HG03095 (cell line): ENCODE data around the gene C1orf94.

ENCODE experiments used
- ATAC-seq: cut with Tn5 transposase; IDR thresholded peaks from one replicate; pipeline ENCODE4 v1.9.1; 2021; ENCODE audit warnings: moderate library complexity; ENCODE audit not compliant: unreplicated experiment

The C1orf94 gene

DNA sequence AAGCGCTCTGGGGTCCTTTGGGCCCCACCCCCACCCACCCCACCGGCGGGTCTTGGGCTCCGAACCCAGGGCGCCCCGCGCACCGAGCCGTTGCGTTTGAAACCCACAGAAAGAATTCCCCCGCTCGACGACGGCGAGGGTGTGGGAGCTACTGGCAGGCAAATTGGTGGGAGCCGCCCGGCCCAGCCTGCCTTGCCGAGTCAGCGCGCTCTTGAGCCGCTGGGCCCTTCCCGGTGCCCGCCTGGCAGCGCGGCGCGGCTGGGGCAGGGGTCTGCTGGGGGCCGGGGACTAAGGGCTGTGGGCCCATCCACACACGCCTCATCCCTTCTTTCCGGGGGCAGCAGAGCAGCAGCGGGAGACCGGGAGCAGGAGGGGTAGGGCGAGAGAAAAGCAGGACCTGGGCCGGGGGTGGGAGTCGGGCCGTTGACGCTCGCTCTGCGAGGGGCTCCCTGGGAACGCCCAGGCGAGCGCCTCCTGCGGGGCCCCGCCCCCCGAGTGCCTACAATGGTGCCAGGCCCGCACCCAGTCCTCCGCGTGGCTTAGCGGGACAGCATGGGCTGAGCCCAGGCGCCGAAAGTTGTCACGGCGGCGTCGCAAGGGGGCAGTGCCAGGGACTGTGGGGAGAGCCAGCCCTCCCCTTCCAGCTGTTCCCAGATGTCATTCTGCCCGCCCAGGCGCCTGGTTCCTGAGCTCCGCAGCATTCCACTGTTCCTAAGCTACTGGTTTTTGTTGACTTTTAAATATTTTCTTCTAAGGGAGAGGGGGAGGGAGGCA lies at the start of gene C1orf94:
TSS of gene C1orf94 (plus strand) at position 78 of the 774 bp plus-strand sequence. CDS start 883 bp downstream, outside the sequence.
- ATAC-seq: no peak

- ATAC-seq: no peak
Measured at GRCh38 chr1:34127006-34128000, 49.4 kb upstream of the C1orf94 start.

DNA sequence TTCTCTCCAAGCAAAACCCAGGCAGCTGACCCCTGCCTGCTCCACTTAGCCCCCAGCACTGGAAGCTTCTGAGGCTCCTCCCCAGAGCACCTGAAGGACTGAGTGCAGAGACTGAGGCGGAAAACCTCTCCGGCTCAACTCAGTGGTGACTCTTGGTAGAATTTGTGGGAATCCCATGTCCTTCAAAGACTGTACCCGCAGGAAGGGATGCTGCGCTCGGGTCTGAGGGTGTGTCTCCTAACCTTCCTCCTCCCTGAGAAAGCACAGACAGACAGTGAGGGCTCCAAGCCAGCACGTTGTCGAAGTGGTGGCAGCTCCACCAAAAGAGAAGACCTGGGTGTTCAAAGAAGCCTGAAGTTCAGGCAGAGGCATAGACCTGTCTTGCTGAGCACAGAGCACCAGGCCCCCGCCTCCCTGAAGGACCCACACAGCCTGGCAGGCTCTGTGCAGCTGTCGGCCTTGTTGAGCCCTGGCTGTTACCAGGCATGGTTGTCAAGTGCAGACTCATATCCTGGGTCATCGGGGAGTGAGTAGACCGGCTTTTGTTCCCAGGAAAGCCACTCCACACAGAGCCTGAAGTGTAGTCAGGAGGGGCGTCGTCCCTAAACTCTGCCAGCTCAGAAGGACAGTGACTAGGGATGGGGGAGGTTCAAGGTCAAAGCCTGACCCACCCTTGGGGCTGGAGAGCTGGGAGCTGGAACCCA lies 48.4 kb upstream of the C1orf94 start:
- ATAC-seq: no peak

DNA sequence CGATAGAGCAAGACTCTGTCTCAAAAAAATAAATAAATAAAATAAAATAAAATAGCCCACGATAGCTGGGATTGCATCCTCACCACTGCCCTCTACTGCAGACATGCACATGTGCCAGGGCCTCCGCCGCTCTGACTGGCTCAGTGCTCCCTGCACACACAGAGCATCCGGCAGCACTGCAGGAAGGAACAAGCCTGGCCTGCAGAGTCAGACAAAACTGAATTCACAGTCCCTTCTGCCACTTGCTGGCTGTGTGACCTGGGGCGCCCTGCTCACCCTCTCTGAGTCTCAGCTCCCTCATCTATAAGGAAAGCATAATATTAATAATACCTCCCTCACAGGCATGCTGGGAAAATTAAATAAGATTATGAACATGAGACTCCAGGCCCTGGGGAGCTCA lies 47.1 kb upstream of the C1orf94 start:
- ATAC-seq: no peak

GRCh38 chr1:34130306-34130705 lies 46.4 kb upstream of the C1orf94 start:
- ATAC-seq: no peak

GRCh38 chr1:34131396-34132160 lies 45.1 kb upstream of the C1orf94 start:
- no peak for ATAC-seq

GRCh38 chr1:34132161-34132420 lies 44.6 kb upstream of the C1orf94 start:
- ATAC-seq: no peak

GRCh38 chr1:34137411-34137810 lies 39.3 kb upstream of the C1orf94 start:
- ATAC-seq: no peak

- ATAC-seq: no peak
Measured at GRCh38 chr1:34140011-34140676, 36.6 kb upstream of the C1orf94 start.

GRCh38 chr1:34143975-34144374 lies 32.7 kb upstream of the C1orf94 start:
- no peak for ATAC-seq

DNA sequence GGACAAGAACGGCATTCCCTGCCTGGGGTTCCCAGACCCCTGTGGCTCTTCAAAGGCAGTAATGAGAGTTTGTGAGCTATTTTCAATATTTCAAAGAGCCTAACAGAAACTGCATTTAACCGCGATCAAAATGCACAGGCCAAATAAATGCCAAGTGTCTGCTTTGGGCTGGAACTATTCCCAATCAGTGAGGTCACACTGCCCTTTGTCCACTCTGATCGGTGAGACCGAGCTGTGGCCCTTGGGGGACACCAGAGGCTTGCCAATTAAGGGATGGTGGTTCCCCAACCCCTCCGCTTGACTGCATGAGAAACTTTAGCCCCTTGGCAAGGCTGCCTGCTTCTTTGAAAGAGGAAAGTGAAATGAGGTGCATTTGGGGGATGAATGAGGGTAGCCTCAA lies 31.9 kb upstream of the C1orf94 start:
- ATAC-seq: no peak

GRCh38 chr1:34147301-34147700 lies 29.4 kb upstream of the C1orf94 start:
- no peak for ATAC-seq

- ATAC-seq: no peak
Measured at GRCh38 chr1:34149501-34149900, 27.2 kb upstream of the C1orf94 start.

DNA sequence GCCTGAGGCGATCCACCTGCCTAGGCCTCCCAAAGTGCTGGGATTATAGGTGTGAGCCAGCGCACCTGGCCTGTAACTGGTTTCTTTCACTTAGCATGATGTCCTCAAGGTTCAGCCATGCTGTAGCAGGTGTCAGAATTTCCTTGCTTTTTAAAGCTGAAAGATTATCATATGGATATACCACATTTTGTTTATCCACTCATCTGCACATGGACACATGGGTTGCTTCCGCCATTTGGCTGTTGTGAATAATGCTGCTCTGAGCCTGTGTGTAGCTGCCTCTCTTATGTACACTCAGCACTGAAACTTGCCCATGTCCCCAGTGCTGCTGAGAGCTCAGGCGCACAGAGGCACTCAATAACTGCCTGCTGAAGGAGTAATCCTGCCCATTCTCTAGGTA lies 23.5 kb upstream of the C1orf94 start:
- ATAC-seq: no peak

- ATAC-seq: no peak
Measured at GRCh38 chr1:34155860-34156259, 20.8 kb upstream of the C1orf94 start.

DNA sequence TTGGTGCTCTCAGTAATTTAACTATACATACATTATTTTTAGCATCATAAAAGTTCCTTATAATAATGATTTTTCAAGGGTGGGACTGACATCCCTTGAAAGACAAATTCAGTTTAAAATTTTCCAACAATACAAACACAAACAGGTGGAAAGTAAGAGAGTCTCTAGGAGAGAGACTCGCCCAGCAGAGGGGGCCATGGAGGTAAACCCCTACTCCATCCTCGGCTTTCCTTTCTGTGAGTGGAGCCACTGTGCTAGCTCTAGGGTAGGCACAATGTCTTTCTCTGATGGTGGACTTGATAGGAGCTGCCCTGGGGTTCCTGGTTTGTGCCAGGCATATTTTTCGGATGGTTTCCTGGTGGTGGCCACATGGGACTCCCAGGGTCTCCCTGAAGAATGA lies 20.0 kb upstream of the C1orf94 start:
- ATAC-seq: no peak

DNA sequence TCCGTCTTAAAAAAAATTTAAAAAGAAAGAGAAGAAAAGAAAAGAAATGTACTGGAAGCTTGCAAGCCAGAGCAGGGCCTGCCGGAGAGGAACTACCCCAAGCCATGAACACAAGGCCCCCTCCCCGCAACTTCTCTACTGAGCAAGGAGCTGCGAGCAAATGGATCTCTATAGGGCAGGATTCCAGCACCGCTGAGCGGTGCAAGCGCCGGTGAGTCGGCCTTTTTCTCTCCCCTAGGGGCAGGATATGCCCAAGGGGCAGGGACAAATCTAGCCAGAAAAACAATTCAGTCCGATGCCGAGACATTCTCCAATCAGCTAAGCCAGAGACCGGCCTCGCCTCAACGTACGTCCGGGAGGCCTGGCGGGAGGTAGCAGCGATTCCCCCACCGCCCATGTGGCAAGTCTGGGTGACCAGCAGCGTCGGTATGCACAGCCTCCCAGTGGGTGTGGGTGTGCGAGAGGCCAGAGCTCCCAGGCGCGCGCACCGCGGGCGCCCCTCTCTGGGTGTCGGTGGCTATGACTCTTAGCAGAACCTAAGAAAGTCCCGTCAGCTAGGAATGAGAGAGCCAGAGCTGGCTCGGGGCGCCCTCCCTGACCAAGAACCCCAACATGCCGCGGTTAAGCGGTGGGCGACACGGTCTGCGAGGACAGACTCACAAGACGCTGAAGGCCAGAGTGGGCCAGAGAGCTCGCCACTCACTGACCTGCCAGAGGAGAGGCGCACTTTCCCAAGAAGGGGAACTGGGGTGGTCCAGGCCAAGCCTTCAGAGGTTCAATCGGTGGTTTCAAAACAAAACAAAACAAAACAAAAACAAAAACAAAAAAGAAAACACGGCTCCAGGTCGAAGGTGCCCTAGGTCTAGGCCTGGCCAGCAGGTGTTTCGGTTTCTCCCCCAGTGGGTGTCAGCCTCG lies 13.6 kb upstream of the C1orf94 start:
- ATAC-seq: peak; percentile 63

DNA sequence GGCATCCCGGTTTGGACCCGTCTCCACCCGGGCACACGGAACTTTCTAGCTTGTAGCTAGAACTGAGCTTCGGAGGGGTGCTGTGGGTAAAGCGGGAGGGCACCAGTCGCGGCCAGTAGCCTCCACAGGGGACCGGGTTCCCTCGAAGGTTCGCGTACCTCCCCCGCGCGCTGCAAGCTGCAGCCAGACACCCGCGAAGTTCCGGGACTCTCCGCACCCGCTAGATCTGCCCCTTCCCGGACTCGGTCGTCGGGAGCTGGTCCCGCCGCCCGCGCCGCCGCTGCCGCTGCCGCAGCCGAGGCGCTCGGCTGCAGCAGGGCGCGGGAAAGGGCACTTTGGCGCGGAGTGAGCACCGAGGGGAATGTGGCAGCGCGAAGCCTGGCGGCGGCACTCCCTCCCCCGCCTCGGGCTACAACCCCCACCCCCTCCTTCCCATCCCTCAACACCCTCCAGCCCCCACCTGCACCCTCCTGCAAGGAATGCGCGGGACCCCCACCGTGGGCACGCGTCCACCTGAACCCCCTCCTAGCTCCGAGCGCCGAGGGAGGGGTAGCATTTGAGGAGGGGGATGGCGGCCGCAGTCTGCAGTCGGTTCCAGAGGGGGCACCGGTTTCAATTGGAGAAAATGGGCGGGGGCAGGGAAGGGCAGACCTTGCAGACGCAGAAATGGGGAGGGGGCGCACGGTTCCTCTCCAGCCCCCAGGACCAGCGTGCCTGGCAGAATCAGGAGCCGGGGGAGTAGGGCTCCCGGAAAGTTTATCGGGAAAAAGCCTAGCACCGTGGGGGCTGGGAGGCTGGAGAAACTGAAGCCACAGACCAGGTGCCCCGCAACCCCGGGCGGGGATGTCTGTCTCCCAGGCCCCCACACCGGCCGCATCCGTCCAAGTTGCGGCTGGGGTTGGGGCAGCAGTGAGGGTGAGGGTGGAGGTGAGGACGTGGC lies 12.6 kb upstream of the C1orf94 start:
- no peak for ATAC-seq
